Left lung (tissue), 10 donors: ENCODE data around the gene ADNP2. TPM values are rescaled to one million over a fixed set of nuclear protein-coding genes. Genes with fewer than 3 reads are reported as not detected.

Experiments
- ATAC-seq: fragments of 200-7000 bp; cut with Tn5 transposase; one replicate; pipeline ENCODE4 v1.9.1; 2020; ENCODE audit warnings: moderate library complexity
- DNase-seq, 4 donors: peaks; one replicate each; pipeline ENCODE4 v3.0.0-alpha.2; 2013 to 2020
- H3K27ac ChIP-seq, 2 donors: fragments of 200-600 bp; sonication (generic) in 1 of 2; one replicate each; pipeline versions ENCODE4 v1.5.0 to v1.8.0; 2020 to 2021
- H3K27me3 ChIP-seq, 2 donors: fragments of 200-600 bp; sonication (generic) in 1 of 2; one replicate each; pipeline versions ENCODE4 v1.5.0 to v1.8.0; 2020 to 2021
- H3K36me3 ChIP-seq, 2 donors: fragments of 200-600 bp; sonication (generic) in 1 of 2; one replicate each; pipeline versions ENCODE4 v1.5.0 to v1.8.0; 2020 to 2021
- H3K4me1 ChIP-seq, 2 donors: fragments of 200-600 bp; one replicate each; pipeline ENCODE4 v1.8.0; 2021
- H3K4me3 ChIP-seq, 2 donors: fragments of 200-600 bp; sonication (generic) in 1 of 2; one replicate each; pipeline versions ENCODE4 v1.5.0 to v1.8.0; 2020 to 2021; ENCODE audit warnings: mild to moderate bottlenecking in 1 of 2
- H3K9me3 ChIP-seq, 2 donors: fragments of 200-600 bp; sonication (generic) in 1 of 2; one replicate each; pipeline versions ENCODE4 v1.5.0 to v1.8.0; 2020 to 2021
- intact Hi-C, 2 donors: fragments of 100-400 bp; cut with DNase I; formaldehyde crosslinking; loops; one replicate each; pipeline versions ENCODE4 v1.11.2 to v1.14.2; 2022
- polyA plus RNA-seq, 6 donors: library from polyadenylated mRNA; unstranded; fragments of 120-200 nt; gene quantifications; one replicate each; pipeline ENCODE4 v1.2.1, GENCODE V29; 2013; ENCODE audit not compliant: insufficient read length in 6 of 6
- total RNA-seq, 2 donors: library from RNA; stranded (reverse); fragmentation: NEBNext Ultra II Directional; extraction: Animal tissue kit (Norgen Biotek cat#: 25700); gene quantifications; one replicate each; pipeline ENCODE4 v1.2.1, GENCODE V29; 2021
- TF ChIP-seq, protein P1 (sequence below), 2 donors: fragments of 200-600 bp; sonication (generic) in 1 of 2; IDR thresholded peaks; one replicate each; pipeline versions ENCODE4 v1.5.0 to v1.8.0; 2021; ENCODE audit warnings: antibody characterized with exemption in 2 of 2
- donor health status: DM: no; HTN: yes; CAD: no.
- donor health status: DM: no; HTN: no; CAD: no.

Gene ADNP2
- total and polyA plus RNA-seq, 8 donors = 13.5 to 22.6 (median 19.6) TPM

DNA sequence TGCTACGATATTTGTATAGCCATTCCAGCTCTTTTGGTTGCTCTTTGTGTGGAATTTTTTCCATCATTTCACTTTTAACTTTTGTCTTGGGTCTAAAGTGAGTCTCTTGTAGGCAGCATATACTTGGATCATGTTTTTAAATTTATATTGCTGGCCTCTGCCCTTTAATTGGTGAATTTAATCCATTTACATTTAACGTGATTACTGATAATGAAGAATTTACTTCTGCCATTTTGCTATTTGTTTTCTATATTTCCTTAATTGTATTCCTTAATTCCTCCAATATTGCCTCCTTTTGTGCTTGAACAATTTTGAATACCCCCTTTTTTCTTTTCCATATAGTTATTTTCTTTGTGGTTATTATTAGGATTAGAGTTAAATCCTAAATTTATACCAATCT lies 21.0 kb upstream of the ADNP2 start:
- Histone ChIP-seq H3K36me3 (no peaks in the 10 kb centered on the region), H3K27me3 (no peaks in the 10 kb centered on the region), H3K4me3 (no peak overlapping the region), H3K27ac (no peak overlapping the region), H3K4me1 (no peaks in the 10 kb centered on the region), H3K9me3 (peaks cover 0 to 51% of the 10 kb centered on the region in 2 donors)
- intact Hi-C loops = no loop called here
- ATAC-seq = no peak
- TF ChIP-seq, protein P1, sequence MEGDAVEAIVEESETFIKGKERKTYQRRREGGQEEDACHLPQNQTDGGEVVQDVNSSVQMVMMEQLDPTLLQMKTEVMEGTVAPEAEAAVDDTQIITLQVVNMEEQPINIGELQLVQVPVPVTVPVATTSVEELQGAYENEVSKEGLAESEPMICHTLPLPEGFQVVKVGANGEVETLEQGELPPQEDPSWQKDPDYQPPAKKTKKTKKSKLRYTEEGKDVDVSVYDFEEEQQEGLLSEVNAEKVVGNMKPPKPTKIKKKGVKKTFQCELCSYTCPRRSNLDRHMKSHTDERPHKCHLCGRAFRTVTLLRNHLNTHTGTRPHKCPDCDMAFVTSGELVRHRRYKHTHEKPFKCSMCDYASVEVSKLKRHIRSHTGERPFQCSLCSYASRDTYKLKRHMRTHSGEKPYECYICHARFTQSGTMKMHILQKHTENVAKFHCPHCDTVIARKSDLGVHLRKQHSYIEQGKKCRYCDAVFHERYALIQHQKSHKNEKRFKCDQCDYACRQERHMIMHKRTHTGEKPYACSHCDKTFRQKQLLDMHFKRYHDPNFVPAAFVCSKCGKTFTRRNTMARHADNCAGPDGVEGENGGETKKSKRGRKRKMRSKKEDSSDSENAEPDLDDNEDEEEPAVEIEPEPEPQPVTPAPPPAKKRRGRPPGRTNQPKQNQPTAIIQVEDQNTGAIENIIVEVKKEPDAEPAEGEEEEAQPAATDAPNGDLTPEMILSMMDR (IDR thresholded peaks at IDR 0.05) = no peak
- DNase-seq = no peak

DNA sequence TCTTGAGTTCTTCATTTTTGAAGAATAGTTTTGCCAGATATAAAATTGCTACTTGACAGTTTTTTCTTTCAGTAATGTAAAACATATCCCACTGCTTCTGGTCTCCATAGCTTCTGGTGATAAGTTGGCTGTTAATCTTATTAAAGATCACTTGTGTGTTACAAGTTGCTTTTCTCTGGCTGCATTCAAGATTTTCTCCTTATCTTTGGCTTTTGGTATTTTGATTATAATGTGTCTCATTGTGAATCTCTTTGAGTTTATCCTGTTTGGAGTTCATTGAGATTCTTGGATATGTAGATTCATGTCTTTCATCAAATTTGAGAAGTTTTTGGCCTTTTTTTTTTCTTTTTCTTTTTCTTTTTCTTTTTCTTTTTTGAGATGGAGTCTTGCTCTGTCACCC lies 20.2 kb upstream of the ADNP2 start:
- TF ChIP-seq, protein P1 (IDR thresholded peaks at IDR 0.05) = no peak
- Histone ChIP-seq H3K9me3 (peaks cover 0 to 51% of the 10 kb centered on the region in 2 donors), H3K27ac (no peak overlapping the region), H3K36me3 (no peaks in the 10 kb centered on the region), H3K4me1 (no peaks in the 10 kb centered on the region), H3K27me3 (no peaks in the 10 kb centered on the region), H3K4me3 (no peak overlapping the region)
- intact Hi-C loops = no loop called here
- ATAC-seq (no peak), DNase-seq (no peak)

DNA sequence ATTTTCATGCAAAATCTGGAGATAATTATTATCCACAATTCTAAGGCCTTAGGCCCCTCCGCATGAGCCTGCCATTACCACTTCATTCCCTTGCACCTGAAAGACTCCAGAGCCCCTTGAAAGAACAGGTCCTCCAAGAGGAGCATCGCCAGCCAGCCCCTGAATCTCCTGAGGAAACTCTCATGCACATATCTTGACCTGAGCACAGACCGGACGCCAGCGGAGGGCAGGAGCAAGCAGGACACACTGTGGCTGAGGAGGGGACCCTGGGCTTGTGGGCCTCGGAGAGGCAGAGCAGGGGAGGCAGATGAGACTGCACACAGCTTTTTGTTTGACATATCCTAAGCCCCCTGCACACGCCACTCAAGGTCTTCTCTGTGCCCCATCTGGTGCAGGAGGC lies 13.6 kb upstream of the ADNP2 start:
- no peak overlapping the region for H3K27ac ChIP-seq
- H3K4me1 ChIP-seq = no peaks in the 10 kb centered on the region
- DNase-seq = no peak
- TF ChIP-seq, protein P1 (IDR thresholded peaks at IDR 0.05) = no peak
- H3K9me3 ChIP-seq = no peaks in the 10 kb centered on the region
- no peak for ATAC-seq
- intact Hi-C loops = no loop called here
- H3K36me3 ChIP-seq = no peaks in the 10 kb centered on the region
- no peak overlapping the region for H3K4me3 ChIP-seq
- no peaks in the 10 kb centered on the region for H3K27me3 ChIP-seq

DNA sequence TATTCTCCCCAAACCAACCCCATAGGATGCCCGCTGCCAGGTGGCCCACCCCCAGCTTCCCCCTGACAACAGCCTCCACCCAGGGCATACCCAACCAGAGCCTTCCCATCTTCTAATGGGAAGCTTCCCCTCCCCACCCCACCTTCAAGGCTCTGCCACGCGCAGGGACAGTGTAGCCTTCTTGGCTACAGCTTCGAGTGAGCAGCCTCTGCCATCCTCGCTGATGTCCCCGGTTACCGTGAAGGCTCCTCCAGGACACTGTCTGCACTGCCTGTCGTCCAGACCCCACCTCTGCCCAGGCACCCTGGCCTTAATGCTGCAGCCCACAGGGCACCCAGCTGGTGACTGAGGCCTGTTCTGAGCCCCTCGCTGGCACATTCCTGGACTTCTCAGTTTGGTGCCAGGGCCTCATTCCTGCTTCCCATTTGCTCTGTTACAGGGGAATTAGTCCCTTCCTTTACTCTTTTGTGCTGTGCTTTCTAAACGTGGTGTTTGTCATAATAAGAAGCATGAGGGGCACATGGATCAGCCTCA lies 13.0 kb upstream of the ADNP2 start:
- DNase-seq (no peak), ATAC-seq (no peak)
- intact Hi-C loops = no loop called here
- H3K27ac ChIP-seq = no peak overlapping the region
- no peak overlapping the region for H3K4me3 ChIP-seq
- H3K36me3 ChIP-seq = no peaks in the 10 kb centered on the region
- no peaks in the 10 kb centered on the region for H3K27me3 ChIP-seq
- H3K9me3 ChIP-seq = peaks cover 0 to 3% of the 10 kb centered on the region in 2 donors
- TF ChIP-seq, protein P1 (IDR thresholded peaks at IDR 0.05) = no peak
- H3K4me1 ChIP-seq = no peaks in the 10 kb centered on the region

DNA sequence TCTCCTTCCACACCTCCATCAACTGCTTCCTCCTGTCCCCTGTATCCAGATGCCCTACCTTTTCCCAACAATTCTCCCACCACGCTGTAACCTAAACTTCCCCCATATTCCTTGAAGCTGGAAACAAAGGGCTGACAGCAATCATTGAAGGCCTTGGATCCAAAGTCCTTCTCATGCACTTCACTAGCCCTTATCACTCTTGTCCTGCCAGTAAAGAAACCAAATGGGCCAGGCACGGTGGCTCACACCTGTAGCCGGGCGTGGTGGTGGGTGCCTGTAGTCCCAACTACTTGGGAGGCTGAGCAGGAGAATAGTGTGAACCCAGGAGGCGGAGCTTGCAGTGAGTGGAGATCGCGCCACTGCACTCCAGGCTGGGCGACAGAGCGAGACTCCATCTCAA lies 11.9 kb upstream of the ADNP2 start:
- H3K27me3 ChIP-seq = no peaks in the 10 kb centered on the region
- H3K27ac ChIP-seq = no peak overlapping the region
- H3K36me3 ChIP-seq = no peaks in the 10 kb centered on the region
- DNase-seq (no peak), ATAC-seq (no peak)
- H3K9me3 ChIP-seq = peaks cover 0 to 4% of the 10 kb centered on the region in 2 donors
- intact Hi-C loops = no loop called here
- no peaks in the 10 kb centered on the region for H3K4me1 ChIP-seq
- TF ChIP-seq, protein P1 (IDR thresholded peaks at IDR 0.05) = no peak
- H3K4me3 ChIP-seq = no peak overlapping the region
